HG03439 (cell line): ENCODE results near the gene SCG3.

Experiments
- ATAC-seq: cut with Tn5 transposase; IDR thresholded peaks from one replicate; pipeline ENCODE4 v1.9.1; 2021; ENCODE audit warnings: mild to moderate bottlenecking, moderate library complexity; ENCODE audit not compliant: unreplicated experiment

SCG3 gene

GRCh38 chr15:51677452-51677851, 3.9 kb upstream of the SCG3 start:
- ATAC-seq: no peak

GRCh38 chr15:51678096-51678495, 3.2 kb upstream of the SCG3 start:
- ATAC-seq: no peak

GRCh38 chr15:51680321-51680720, 982 bp upstream of the SCG3 start:
- no peak for ATAC-seq

- no peak for ATAC-seq
Observed at GRCh38 chr15:51687565-51687964, 6.3 kb downstream of the SCG3 start.

GRCh38 chr15:51688863-51689262, 7.6 kb downstream of the SCG3 start:
- ATAC-seq: no peak

- no peak for ATAC-seq
Observed at GRCh38 chr15:51692154-51692553, 10.9 kb downstream of the SCG3 start.

GRCh38 chr15:51696566-51696965, 15.3 kb downstream of the SCG3 start:
- no peak for ATAC-seq

GRCh38 chr15:51697163-51697562, 15.9 kb downstream of the SCG3 start:
- ATAC-seq: no peak

- ATAC-seq: no peak
Observed at GRCh38 chr15:51699373-51699772, 18.1 kb downstream of the SCG3 start.

GRCh38 chr15:51702710-51703109, 21.4 kb downstream of the SCG3 start:
- no peak for ATAC-seq

GRCh38 chr15:51706291-51706690, 25.0 kb downstream of the SCG3 start:
- ATAC-seq: no peak

GRCh38 chr15:51706926-51707608, 25.8 kb downstream of the SCG3 start:
- ATAC-seq: no peak

GRCh38 chr15:51708013-51708412, 26.7 kb downstream of the SCG3 start:
- no peak for ATAC-seq

GRCh38 chr15:51709031-51709430, 27.7 kb downstream of the SCG3 start:
- no peak for ATAC-seq

- no peak for ATAC-seq
Observed at GRCh38 chr15:51714162-51714561, 32.9 kb downstream of the SCG3 start.

GRCh38 chr15:51714911-51715310, 33.6 kb downstream of the SCG3 start:
- ATAC-seq: no peak

- ATAC-seq: no peak
Observed at GRCh38 chr15:51718219-51718618, 36.9 kb downstream of the SCG3 start.

GRCh38 chr15:51718746-51719145, 37.4 kb downstream of the SCG3 start:
- no peak for ATAC-seq

- ATAC-seq: no peak
Observed at GRCh38 chr15:51720201-51720995, 39.1 kb downstream of the SCG3 start.

- ATAC-seq: no peak
Observed at GRCh38 chr15:51721199-51721960, 40.1 kb downstream of the SCG3 start.

GRCh38 chr15:51724199-51724598, 42.9 kb downstream of the SCG3 start:
- ATAC-seq: no peak

GRCh38 chr15:51724673-51725072, 43.4 kb downstream of the SCG3 start:
- no peak for ATAC-seq
